Ectodermal cell (in vitro differentiated cells): ENCODE data around the gene RNU6-9.

ENCODE experiments used
- H3K27ac ChIP-seq: 2 replicates; pipeline ENCODE4 v1.7.0; 2013; ENCODE audit warnings: mild to moderate bottlenecking, low read depth, low read length; ENCODE audit not compliant: insufficient read depth, poor library complexity, severe bottlenecking
- H3K27me3 ChIP-seq: 2 replicates; pipeline ENCODE4 v1.7.0; 2013; ENCODE audit warnings: mild to moderate bottlenecking, low read length; ENCODE audit not compliant: insufficient read depth, control insufficient read depth, poor library complexity, severe bottlenecking
- H3K36me3 ChIP-seq: one replicate; pipeline ENCODE4 v1.7.0; 2013; ENCODE audit warnings: low read length; ENCODE audit not compliant: control insufficient read depth, insufficient read depth
- H3K4me1 ChIP-seq: one replicate; pipeline ENCODE4 v1.7.0; 2013; ENCODE audit warnings: low read length; ENCODE audit not compliant: control insufficient read depth, insufficient read depth
- H3K4me3 ChIP-seq: 2 replicates; pipeline ENCODE4 v1.7.0; 2013; ENCODE audit warnings: low read depth, low read length, control low read depth; ENCODE audit not compliant: insufficient read depth
- H3K9me3 ChIP-seq: 2 replicates; pipeline ENCODE4 v1.7.0; 2013; ENCODE audit warnings: mild to moderate bottlenecking, low read length, moderate library complexity; ENCODE audit not compliant: control insufficient read depth
- WGBS, 2 experiments: methylation state at CpG; one replicate each; pipeline ENCODE4 v1.1.7; 2013; ENCODE audit warnings: missing lambda C conversion rate in 2 of 2; 5-methylcytosine and 5-hydroxymethylcytosine counted together

The RNU6-9 gene

DNA sequence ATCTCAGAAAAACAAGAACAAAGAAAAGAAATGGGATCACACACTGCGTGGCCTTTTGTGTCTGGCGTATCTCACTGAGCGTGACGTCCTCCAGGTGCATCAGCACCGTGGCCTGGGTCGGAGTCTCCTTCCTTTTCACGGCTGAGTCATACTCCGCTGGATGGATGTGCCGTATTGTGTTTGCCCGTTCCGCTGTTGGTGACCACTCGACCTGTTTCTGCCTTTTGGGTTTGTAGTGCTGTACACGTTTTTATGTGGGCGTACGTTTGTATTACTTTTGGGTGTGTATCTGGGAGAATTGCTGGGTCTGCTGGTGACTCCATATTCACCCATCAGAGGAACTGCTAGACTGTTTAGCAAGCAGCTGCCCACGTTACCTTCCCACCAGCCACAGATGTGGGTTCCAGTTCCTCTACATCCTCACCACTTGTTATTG lies 44.0 kb downstream of the RNU6-9 start:
- no peak overlapping the region for H3K27ac ChIP-seq
- H3K4me3 ChIP-seq = no peak overlapping the region
- peaks cover 15% of the 10 kb centered on the region for H3K4me1 ChIP-seq
- 95 to 96% methylated on average over 16 of the region's 16 CpGs for WGBS, 2 experiments
- H3K27me3 ChIP-seq = no peaks in the 10 kb centered on the region
- H3K36me3 ChIP-seq = peaks cover 26% of the 10 kb centered on the region
- no peaks in the 10 kb centered on the region for H3K9me3 ChIP-seq

DNA sequence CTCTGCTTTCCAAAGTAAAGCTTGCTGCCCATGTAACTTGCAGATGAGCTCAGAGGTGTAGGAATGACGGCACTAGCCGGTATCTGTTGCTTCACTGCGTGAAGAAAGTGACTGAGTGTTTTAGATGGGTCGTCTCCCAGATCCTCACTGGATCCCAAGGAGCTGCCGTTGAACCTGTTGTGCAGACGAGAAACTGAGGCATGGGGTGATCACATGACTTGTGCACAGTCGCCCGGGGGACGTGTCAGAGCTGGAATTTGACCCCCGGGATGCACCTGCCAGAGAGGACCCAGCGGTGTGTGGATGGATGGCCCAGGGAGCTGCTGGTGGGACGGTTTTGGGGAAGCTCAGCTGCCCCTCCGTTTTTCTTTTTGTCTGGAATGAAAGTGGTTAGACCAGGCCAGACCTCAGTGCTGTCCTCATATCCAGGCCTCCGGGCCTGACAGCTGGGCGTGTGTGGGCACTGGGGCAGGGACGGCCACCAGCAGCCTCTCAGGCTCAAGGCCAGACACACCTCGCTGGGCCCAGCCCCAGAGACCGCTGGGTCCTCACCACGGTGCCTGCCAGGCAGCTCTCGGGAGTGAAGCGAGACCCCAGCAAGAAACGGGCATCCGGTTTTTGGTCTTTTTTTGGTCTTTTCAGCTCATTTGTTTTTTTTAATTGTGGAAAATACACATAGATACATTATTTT lies 45.1 kb downstream of the RNU6-9 start:
- Histone ChIP-seq H3K4me3 (no peak overlapping the region), H3K27ac (no peak overlapping the region), H3K4me1 (peaks cover 4% of the 10 kb centered on the region), H3K36me3 (peaks cover 22% of the 10 kb centered on the region), H3K27me3 (no peaks in the 10 kb centered on the region), H3K9me3 (no peaks in the 10 kb centered on the region)
- 92 to 93% methylated on average over 23 of the region's 23 CpGs for WGBS, 2 experiments

DNA sequence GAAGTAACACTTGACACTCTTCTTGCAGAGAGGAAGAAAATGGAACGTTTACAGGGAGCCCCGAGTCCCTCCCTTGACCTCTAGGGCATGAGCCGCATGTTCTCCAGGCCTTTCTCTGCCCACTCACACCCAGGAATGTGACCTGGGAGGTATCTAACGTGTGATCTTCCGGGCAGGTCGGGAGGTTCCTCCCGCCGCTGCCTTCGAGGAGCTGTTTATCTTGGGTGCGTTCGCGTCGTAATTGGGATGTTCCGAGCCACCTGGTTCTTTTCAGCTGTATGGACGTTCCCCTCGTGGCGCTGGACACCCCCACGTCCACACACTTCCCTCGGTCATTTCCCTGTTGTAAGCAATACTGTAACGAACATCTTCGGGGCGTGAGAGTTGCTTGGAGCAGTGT lies 46.2 kb downstream of the RNU6-9 start:
- Histone ChIP-seq H3K4me3 (no peak overlapping the region), H3K4me1 (no peaks in the 10 kb centered on the region), H3K9me3 (no peaks in the 10 kb centered on the region), H3K27ac (no peak overlapping the region), H3K27me3 (no peaks in the 10 kb centered on the region), H3K36me3 (peaks cover 22% of the 10 kb centered on the region)
- 95 to 97% methylated on average over 22 of the region's 22 CpGs for WGBS, 2 experiments

DNA sequence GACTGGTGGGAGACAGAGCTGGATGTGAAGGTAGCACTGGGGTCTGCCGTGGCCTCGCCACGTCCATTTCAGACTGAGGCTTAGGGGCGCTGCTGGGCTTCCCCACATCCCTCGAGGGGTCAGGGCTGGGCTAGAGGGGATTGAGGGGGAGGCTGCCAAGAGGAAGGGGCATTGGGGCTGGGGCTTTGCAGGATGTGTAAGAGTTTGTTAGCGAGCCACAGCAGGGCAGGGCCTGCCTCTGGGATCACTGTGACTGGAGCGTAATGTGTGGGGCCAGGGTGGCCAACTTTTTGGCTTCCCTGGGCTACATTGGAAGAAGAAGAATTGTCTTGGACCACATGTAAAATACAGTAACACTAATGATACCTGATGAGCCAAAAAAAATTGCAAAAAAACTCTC lies 46.6 kb downstream of the RNU6-9 start:
- no peak overlapping the region for H3K4me3 ChIP-seq
- no peak overlapping the region for H3K27ac ChIP-seq
- H3K36me3 ChIP-seq = peaks cover 22% of the 10 kb centered on the region
- H3K27me3 ChIP-seq = no peaks in the 10 kb centered on the region
- H3K9me3 ChIP-seq = no peaks in the 10 kb centered on the region
- H3K4me1 ChIP-seq = no peaks in the 10 kb centered on the region
- 97% methylated on average over 7 of the region's 7 CpGs for WGBS, 2 experiments

DNA sequence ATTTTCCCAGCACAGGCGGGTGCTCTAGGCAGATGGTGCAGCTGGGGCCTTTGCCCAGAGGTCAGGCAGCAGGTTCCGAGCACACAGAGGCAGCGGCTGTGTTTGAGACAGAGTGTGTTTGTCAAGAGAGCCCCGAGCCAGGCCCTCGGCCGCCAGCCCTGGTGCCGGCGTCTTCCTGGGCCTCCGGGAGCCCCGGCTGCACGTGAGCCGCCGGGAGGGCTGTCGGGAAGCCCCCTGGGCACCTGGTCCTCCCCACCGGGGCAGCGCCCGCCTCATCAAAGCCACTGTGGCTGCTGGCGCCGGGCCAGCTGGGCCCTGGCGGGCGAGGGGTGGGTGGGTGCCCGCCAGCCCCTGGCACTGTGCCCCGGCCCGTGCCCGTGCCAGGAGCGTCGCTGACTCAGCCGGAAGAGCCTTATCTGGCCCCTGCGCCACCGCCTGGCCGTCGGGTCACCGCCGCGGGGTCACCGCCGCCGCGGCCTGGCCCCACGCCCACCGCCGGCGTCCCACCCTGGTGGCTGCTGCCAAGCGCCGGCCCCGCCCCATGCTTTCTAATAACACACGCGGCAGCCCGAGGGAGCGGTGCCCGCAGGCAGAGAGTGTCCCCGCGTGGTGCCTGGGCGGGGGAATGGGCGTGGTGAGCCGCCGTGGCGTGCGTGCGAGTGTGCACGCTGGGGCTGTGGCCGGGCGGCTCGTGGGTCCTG lies 47.5 kb downstream of the RNU6-9 start:
- peaks cover 18% of the 10 kb centered on the region for H3K36me3 ChIP-seq
- H3K27ac ChIP-seq = no peak overlapping the region
- WGBS, 2 experiments = 96% methylated on average over 64 of the region's 64 CpGs

DNA sequence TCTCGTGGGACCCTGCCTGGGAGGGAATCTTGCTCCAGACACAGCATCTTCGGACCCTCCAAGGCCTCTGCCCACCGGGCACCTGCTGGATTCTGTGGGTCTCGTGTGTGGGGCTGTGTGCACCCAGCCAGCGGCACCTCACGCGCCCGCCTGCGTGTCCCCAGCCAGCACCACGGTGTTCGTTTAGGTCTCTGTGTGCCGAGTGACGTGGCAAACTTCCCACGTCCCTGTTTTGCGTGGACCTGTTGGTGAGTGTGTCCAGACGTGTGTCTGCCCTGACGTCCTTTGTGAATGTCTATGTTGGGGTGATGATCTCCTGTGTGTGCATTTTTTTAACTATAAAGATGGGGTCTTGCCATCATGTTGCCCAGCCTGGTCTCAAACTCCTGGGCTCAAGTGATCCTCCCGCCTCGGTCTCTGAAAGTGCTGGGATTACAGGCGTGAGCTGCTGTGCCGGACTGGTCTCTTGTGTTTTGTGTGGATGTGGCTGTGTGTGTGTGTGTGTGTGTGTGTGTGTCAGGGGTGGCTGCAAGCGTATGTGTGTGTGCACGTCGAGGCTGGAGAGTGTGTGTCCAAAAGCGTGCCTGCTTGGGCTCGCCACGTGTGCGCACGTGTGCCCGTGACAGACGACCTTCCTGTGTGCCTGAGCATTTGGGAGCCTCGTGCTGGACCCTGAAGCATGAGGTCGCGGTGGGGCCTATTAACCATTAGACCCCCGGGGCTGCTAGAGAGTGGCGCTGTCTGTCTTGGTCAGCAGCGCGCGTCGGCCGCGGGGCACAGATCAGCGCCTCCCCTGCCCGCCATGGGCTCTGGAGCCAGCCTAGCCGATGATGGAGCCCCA lies 48.2 kb downstream of the RNU6-9 start:
- Histone ChIP-seq H3K27me3 (no peaks in the 10 kb centered on the region), H3K36me3 (peaks cover 18% of the 10 kb centered on the region), H3K4me3 (no peak overlapping the region), H3K4me1 (no peaks in the 10 kb centered on the region), H3K9me3 (no peaks in the 10 kb centered on the region), H3K27ac (no peak overlapping the region)
- WGBS, 2 experiments = 92 to 93% methylated on average over 45 of the region's 45 CpGs

More for the DNA sequence above, 47.5 kb downstream of the RNU6-9 start:
- H3K27me3 ChIP-seq = no peaks in the 10 kb centered on the region
- no peak overlapping the region for H3K4me3 ChIP-seq
- H3K4me1 ChIP-seq = no peaks in the 10 kb centered on the region
- H3K9me3 ChIP-seq = no peaks in the 10 kb centered on the region

DNA sequence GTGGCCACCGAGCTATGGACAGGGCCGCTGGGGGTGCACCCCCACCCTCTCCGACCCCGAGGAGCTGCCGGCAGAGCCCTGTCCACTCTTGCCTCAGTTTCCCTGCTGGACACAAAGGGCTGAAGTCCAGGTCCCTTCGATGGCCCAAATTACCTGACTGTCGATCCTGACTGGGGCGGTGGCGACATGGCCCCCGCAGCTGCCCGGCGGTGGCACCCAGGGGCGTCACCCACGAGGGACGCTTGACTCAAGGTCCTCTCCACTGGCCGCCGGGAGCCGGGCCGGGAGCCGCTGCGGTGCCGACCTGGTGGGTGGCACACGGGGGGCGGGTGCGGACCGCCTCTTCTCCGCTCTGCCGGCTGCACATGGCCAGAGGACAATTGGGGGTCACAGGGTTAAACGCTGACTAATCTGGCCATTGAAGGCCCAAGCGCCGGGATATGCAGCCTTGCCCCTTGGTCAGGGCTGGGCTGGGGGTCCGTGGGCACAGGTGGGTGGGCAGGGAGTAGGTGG lies 48.9 kb downstream of the RNU6-9 start:
- no peak overlapping the region for H3K4me3 ChIP-seq
- 93 to 94% methylated on average over 32 of the region's 32 CpGs for WGBS, 2 experiments
- peaks cover 17% of the 10 kb centered on the region for H3K36me3 ChIP-seq
- H3K4me1 ChIP-seq = no peaks in the 10 kb centered on the region
- H3K9me3 ChIP-seq = no peaks in the 10 kb centered on the region
- no peaks in the 10 kb centered on the region for H3K27me3 ChIP-seq
- no peak overlapping the region for H3K27ac ChIP-seq
